ENCODE results near the gene EML1. TPM values are rescaled to one million over a fixed set of nuclear protein-coding genes. Genes with fewer than 3 reads are reported as not detected.

The EML1 gene
- total RNA-seq, 1 donor from 2014 or later, result 33.3 TPM

DNA sequence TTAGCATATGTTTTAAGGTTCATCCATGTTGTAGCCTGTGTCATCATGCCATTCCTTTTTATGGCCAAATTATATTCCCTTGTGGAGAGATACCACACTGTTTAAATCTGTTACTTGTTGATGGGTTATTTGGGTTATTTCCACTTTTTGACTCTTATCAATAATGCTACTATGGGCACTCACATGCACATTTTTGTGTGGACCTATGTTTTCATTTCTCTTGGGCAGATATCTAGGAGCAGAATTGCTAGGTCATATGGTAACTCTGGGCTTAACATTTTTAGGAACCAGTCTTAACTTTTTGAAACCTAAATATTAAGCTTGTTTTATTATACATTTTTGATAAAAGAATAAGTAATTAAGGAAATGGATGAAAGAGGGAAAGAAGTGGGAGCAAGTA, 4.0 kb downstream of the EML1 start:
- Histone ChIP-seq H3K36me3 (no peaks in the 10 kb centered on the region), H3K4me3 (no peak overlapping the region), H3K27me3 (ENCODE audit: low read depth) (no peaks in the 10 kb centered on the region), H3K4me1 (peaks cover 25% of the 10 kb centered on the region), H3K9me3 (replicated peaks) (no peaks in the 10 kb centered on the region), H3K27ac (replicated peaks) (no peak overlapping the region)
- intact Hi-C loops (cut with micrococcal nuclease), result no loop called here
- no peak for DNase-seq
- TF ChIP-seq, protein P1, sequence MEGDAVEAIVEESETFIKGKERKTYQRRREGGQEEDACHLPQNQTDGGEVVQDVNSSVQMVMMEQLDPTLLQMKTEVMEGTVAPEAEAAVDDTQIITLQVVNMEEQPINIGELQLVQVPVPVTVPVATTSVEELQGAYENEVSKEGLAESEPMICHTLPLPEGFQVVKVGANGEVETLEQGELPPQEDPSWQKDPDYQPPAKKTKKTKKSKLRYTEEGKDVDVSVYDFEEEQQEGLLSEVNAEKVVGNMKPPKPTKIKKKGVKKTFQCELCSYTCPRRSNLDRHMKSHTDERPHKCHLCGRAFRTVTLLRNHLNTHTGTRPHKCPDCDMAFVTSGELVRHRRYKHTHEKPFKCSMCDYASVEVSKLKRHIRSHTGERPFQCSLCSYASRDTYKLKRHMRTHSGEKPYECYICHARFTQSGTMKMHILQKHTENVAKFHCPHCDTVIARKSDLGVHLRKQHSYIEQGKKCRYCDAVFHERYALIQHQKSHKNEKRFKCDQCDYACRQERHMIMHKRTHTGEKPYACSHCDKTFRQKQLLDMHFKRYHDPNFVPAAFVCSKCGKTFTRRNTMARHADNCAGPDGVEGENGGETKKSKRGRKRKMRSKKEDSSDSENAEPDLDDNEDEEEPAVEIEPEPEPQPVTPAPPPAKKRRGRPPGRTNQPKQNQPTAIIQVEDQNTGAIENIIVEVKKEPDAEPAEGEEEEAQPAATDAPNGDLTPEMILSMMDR (IDR thresholded peaks at IDR 0.05; ENCODE audit: borderline replicate concordance), result no peak

DNA sequence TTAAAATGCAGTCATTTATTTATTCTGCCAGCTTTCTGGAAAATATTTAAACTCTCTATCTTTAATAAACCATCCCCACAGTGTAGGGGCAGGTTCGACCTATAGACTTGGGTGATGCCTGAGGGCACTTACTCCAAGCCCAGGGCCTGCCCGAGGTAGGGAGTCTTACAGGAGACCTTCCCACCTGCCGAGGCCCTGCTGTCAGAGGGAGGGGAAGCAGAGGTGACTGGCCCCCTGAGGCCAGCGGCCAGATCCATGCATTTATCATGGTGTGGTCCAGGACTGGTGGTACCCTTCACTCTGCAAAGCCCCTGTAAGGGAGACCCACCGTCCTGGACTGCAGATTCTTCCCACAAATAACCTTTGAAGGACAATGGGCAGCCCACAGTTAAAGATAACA, 7.6 kb downstream of the EML1 start:
- Histone ChIP-seq H3K27me3 (ENCODE audit: low read depth) (no peaks in the 10 kb centered on the region), H3K4me3 (no peak overlapping the region), H3K36me3 (no peaks in the 10 kb centered on the region), H3K9me3 (replicated peaks) (no peaks in the 10 kb centered on the region), H3K4me1 (peaks cover 11% of the 10 kb centered on the region), H3K27ac (replicated peaks) (no peak overlapping the region)
- intact Hi-C loops (cut with micrococcal nuclease), result no loop called here
- DNase-seq, result no peak
- TF ChIP-seq, protein P1 (IDR thresholded peaks at IDR 0.05; ENCODE audit: borderline replicate concordance), result no peak

DNA sequence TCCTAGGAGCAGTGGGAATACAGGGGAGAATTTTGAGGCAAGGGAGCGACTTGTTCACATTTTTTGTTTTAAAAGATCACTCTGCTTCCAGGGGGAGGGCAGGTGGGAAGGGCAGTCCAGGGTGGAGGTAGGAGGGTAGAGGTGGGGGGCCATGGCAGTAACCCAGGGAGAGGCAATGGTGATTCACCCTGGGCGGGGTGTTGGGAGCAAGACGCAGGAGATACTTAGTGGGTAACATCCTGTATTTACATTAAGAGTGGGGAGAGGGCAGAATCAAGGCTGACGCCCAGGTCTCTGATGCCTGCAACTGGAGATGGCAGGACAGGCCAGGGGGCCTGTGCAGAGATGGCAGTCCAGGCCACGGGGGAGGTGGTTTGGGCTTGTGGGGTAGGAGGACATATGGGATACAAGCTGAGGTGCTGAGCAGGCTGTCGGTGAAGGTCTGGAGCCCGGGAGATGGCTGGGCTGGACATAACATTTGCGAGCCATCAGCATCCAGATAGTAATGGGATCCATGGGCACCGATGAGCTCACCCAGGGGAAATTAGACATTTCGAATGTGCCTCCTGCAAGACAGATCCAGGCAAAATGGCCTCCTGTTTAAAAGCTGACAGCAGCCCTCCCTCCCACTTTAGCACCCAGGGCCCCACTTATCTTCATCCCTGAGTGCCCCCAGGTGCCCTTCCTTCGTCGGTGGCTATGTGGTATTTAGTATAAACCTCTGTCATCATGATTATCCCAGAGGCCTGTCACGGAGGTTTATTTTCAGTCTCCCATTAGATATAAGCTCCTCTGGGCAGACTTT, 9.3 kb downstream of the EML1 start:
- TF ChIP-seq, protein P1 (IDR thresholded peaks at IDR 0.05; ENCODE audit: borderline replicate concordance), result no peak
- H3K9me3 ChIP-seq (replicated peaks), result no peaks in the 10 kb centered on the region
- no peaks in the 10 kb centered on the region for H3K27me3 ChIP-seq (ENCODE audit: low read depth)
- no peak overlapping the region for H3K4me3 ChIP-seq
- DNase-seq, result no peak
- intact Hi-C loops (cut with micrococcal nuclease), result no loop called here
- H3K4me1 ChIP-seq, result peaks cover 22% of the 10 kb centered on the region
- H3K36me3 ChIP-seq, result no peaks in the 10 kb centered on the region
- H3K27ac ChIP-seq (replicated peaks), result no peak overlapping the region

DNA sequence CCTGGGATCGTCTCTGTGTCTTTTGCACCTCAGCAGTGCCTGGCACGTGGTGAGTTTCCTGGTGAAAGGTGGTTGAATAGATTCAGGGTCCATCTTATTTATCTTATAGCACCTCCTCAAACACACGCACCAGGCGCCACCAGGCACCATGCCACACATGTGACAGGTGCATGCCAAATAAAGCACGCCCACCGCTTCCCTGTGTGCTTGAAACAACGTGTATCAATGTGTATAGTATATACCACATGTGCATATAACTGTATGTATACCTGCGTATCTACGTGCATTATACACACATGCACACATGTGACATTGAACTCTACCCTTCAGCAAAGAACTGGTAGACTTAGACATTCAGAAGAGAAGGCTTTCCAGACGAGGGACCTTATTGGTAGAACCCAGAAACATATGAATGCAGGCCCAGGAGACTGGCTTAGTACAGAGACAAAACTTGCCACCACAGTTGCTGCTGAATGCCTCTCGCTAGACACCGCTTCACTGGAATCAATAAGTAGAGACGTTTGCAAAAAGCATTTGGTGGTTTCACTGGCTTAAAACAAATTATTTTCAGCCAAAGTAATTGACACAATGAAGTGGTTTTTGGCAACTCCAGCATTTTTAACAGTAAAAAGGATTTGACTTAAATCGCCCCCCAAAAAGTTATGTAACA, 10.0 kb downstream of the EML1 start:
- no peaks in the 10 kb centered on the region for H3K9me3 ChIP-seq (replicated peaks)
- TF ChIP-seq, protein P1 (IDR thresholded peaks at IDR 0.05; ENCODE audit: borderline replicate concordance), result no peak
- no peak overlapping the region for H3K27ac ChIP-seq (replicated peaks)
- H3K4me3 ChIP-seq, result no peak overlapping the region
- no peak for DNase-seq
- no peaks in the 10 kb centered on the region for H3K27me3 ChIP-seq (ENCODE audit: low read depth)
- H3K4me1 ChIP-seq, result peaks cover 30% of the 10 kb centered on the region
- no peaks in the 10 kb centered on the region for H3K36me3 ChIP-seq
- intact Hi-C loops (cut with micrococcal nuclease), result no loop called here

DNA sequence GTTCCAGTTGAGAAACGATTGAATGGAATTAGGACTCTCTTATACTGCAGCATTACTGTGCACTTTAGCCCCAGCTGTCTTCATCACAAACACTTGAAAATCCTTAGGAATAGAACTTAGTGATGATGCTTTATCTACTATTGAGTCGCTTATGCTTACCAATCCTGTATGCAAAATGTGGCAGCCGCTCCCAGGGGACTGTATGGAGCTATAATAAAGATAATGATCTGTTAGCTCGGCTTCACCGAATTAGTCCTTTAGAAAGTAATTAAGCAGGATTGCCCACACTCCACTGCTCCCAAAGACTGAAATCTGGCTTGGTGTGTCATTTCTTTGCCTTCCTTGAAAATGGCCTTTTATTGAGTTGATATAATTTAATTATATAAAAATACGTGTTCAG, 10.6 kb downstream of the EML1 start:
- intact Hi-C loops (cut with micrococcal nuclease), result no loop called here
- Histone ChIP-seq H3K4me3 (no peak overlapping the region), H3K9me3 (replicated peaks) (no peaks in the 10 kb centered on the region), H3K27ac (replicated peaks) (no peak overlapping the region), H3K4me1 (peaks cover 34% of the 10 kb centered on the region), H3K27me3 (ENCODE audit: low read depth) (no peaks in the 10 kb centered on the region), H3K36me3 (no peaks in the 10 kb centered on the region)
- DNase-seq, result no peak
- TF ChIP-seq, protein P1 (IDR thresholded peaks at IDR 0.05; ENCODE audit: borderline replicate concordance), result no peak
